M059J (cell line): ENCODE measurements around the gene MPRIP. TPM values are rescaled to one million over a fixed set of nuclear protein-coding genes. Genes with fewer than 3 reads are reported as not detected.

Source experiments
- DNase-seq: peaks from one replicate; pipeline ENCODE4 v3.0.0-alpha.2; 2012; ENCODE audit warnings: low read depth
- total RNA-seq: library from RNA; depleted of rRNA; stranded (reverse); fragments of >200 nt; shearing (Covaris generic); gene quantifications from 2 replicates; pipeline ENCODE4 v1.2.3, GENCODE V29; 2014

MPRIP gene
- total RNA-seq, 1 experiment from 2014 or later: 127 TPM

- no peak for DNase-seq
Measured at GRCh38 chr17:17069849-17070248, 27.6 kb downstream of the MPRIP start.

- DNase-seq: no peak
Measured at GRCh38 chr17:17070931-17071330, 28.7 kb downstream of the MPRIP start.

- peak; percentile 27 for DNase-seq
Measured at GRCh38 chr17:17071531-17072360, 29.5 kb downstream of the MPRIP start.

- no peak for DNase-seq
Measured at GRCh38 chr17:17072546-17072945, 30.3 kb downstream of the MPRIP start.

GRCh38 chr17:17073030-17073564 lies 30.8 kb downstream of the MPRIP start:
- no peak for DNase-seq

- DNase-seq: no peak
Measured at GRCh38 chr17:17073581-17074403, 31.5 kb downstream of the MPRIP start.

- DNase-seq: no peak
Measured at GRCh38 chr17:17075125-17075781, 33.0 kb downstream of the MPRIP start.

- DNase-seq: no peak
Measured at GRCh38 chr17:17076066-17076465, 33.8 kb downstream of the MPRIP start.

GRCh38 chr17:17077101-17077500 lies 34.8 kb downstream of the MPRIP start:
- no peak for DNase-seq

GRCh38 chr17:17077861-17078732 lies 35.8 kb downstream of the MPRIP start:
- no peak for DNase-seq

GRCh38 chr17:17078832-17079231 lies 36.6 kb downstream of the MPRIP start:
- DNase-seq: no peak

- DNase-seq: no peak
Measured at GRCh38 chr17:17079336-17079735, 37.1 kb downstream of the MPRIP start.

- DNase-seq: no peak
Measured at GRCh38 chr17:17079761-17080160, 37.5 kb downstream of the MPRIP start.

GRCh38 chr17:17080181-17080631 lies 37.9 kb downstream of the MPRIP start:
- DNase-seq: no peak

- DNase-seq: no peak
Measured at GRCh38 chr17:17080781-17081180, 38.5 kb downstream of the MPRIP start.

GRCh38 chr17:17081304-17081940 lies 39.2 kb downstream of the MPRIP start:
- no peak for DNase-seq

- no peak for DNase-seq
Measured at GRCh38 chr17:17082878-17083277, 40.6 kb downstream of the MPRIP start.

- DNase-seq: no peak
Measured at GRCh38 chr17:17084317-17084835, 42.1 kb downstream of the MPRIP start.

- no peak for DNase-seq
Measured at GRCh38 chr17:17084941-17085340, 42.7 kb downstream of the MPRIP start.

GRCh38 chr17:17086585-17086984 lies 44.3 kb downstream of the MPRIP start:
- no peak for DNase-seq
